Suprapubic skin (tissue), 4 donors: ENCODE data around the gene SYT14. TPM values are rescaled to one million over a fixed set of nuclear protein-coding genes. Genes with fewer than 3 reads are reported as not detected.

Source experiments
- DNase-seq, 2 donors: peaks; one replicate each; pipeline ENCODE4 v3.0.0-alpha.2; 2019; ENCODE audit warnings: low spot score in 2 of 2
- H3K27ac ChIP-seq: fragments of 200-600 bp; sonication (generic); one replicate; pipeline ENCODE4 v1.5.1; 2019
- H3K27me3 ChIP-seq: fragments of 200-600 bp; sonication (generic); one replicate; pipeline ENCODE4 v1.5.1; 2019
- H3K36me3 ChIP-seq: fragments of 200-600 bp; sonication (generic); one replicate; pipeline ENCODE4 v1.5.1; 2019
- H3K4me1 ChIP-seq: fragments of 200-600 bp; sonication (generic); one replicate; pipeline ENCODE4 v1.5.1; 2019
- H3K4me3 ChIP-seq: fragments of 200-600 bp; sonication (generic); one replicate; pipeline ENCODE4 v1.5.1; 2019; ENCODE audit warnings: mild to moderate bottlenecking
- H3K9me3 ChIP-seq: fragments of 200-600 bp; sonication (generic); one replicate; pipeline ENCODE4 v1.5.1; 2019
- EP300 ChIP-seq: sonication (generic); formaldehyde crosslinking; IDR thresholded peaks from one replicate; pipeline ENCODE4 v1.6.1; 2017; ENCODE audit warnings: antibody characterized with exemption
- POLR2A ChIP-seq, 2 donors: fragments of 450-650 bp; IDR thresholded peaks; one replicate each; pipeline ENCODE4 v1.6.1; 2017; ENCODE audit warnings: antibody characterized with exemption in 2 of 2, mild to moderate bottlenecking in 2 of 2, moderate library complexity in 2 of 2
- POLR2AphosphoS5 ChIP-seq, 3 donors: sonication (generic); formaldehyde crosslinking; IDR thresholded peaks; one replicate each; pipeline ENCODE4 v1.6.1; 2017; ENCODE audit warnings: antibody characterized with exemption in 3 of 3
- WGBS: methylation state at CpG from one replicate; pipeline ENCODE4 v1.1.5; 2018; 5-methylcytosine and 5-hydroxymethylcytosine counted together
- total RNA-seq, 4 donors: library from RNA; depleted of rRNA; stranded (reverse); fragments of >200 nt; gene quantifications; one replicate each; pipeline ENCODE4 v1.1.0, GENCODE V29; 2016
- TF ChIP-seq, protein P1 (sequence below), 2 donors: fragments of 200-600 bp in 1 of 2; fragments of 450-650 bp in 1 of 2; sonication (generic) in 1 of 2; IDR thresholded peaks; one replicate each; pipeline ENCODE4 v1.5.1; 2016 to 2019; ENCODE audit warnings: antibody characterized with exemption in 2 of 2, mild to moderate bottlenecking in 1 of 2, moderate library complexity in 1 of 2

The SYT14 gene
- total RNA-seq, 4 donors from 2014 or later = 0.26 TPM; not detected in 3

DNA sequence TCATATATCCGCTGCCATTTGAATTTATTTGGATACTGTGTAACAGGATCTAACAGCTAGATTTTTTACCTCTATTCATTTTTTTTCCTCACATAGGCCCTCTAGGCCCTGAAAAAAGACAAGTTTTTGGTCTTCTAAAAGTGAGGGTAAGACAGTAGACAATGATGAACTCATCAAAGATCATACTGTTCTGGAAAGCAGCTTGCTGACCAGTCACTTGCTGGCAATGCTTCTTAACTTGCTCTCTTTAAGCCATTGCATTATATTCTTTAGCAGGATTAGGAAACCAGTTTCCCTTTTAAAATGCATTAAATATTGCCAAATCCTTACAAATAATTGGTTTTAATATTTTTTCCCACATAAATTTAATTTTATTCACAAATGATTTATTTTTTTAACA lies 65.5 kb downstream of the SYT14 start:
- 91% methylated on average over 1 of the region's 1 CpG for WGBS
- TF ChIP-seq, protein P1, sequence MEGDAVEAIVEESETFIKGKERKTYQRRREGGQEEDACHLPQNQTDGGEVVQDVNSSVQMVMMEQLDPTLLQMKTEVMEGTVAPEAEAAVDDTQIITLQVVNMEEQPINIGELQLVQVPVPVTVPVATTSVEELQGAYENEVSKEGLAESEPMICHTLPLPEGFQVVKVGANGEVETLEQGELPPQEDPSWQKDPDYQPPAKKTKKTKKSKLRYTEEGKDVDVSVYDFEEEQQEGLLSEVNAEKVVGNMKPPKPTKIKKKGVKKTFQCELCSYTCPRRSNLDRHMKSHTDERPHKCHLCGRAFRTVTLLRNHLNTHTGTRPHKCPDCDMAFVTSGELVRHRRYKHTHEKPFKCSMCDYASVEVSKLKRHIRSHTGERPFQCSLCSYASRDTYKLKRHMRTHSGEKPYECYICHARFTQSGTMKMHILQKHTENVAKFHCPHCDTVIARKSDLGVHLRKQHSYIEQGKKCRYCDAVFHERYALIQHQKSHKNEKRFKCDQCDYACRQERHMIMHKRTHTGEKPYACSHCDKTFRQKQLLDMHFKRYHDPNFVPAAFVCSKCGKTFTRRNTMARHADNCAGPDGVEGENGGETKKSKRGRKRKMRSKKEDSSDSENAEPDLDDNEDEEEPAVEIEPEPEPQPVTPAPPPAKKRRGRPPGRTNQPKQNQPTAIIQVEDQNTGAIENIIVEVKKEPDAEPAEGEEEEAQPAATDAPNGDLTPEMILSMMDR (IDR thresholded peaks at IDR 0.05) = no peak
- TF ChIP-seq EP300 = no peak
- H3K4me1 ChIP-seq = no peaks in the 10 kb centered on the region
- H3K27me3 ChIP-seq = no peaks in the 10 kb centered on the region
- H3K36me3 ChIP-seq = no peaks in the 10 kb centered on the region
- H3K9me3 ChIP-seq = no peaks in the 10 kb centered on the region
- no peak overlapping the region for H3K27ac ChIP-seq
- no peak for DNase-seq
- H3K4me3 ChIP-seq = no peak overlapping the region

- TF ChIP-seq POLR2A (IDR thresholded peaks at IDR 0.05) = no peak
- no peak for TF ChIP-seq EP300
- TF ChIP-seq POLR2AphosphoS5 (IDR thresholded peaks at IDR 0.05) = no peak
- TF ChIP-seq, protein P1 (IDR thresholded peaks at IDR 0.05) = no peak
- no peaks in the 10 kb centered on the region for H3K27me3 ChIP-seq
- H3K4me1 ChIP-seq = no peaks in the 10 kb centered on the region
- no peaks in the 10 kb centered on the region for H3K9me3 ChIP-seq
- no peak overlapping the region for H3K4me3 ChIP-seq
- no peak overlapping the region for H3K27ac ChIP-seq
- WGBS = 90% methylated on average over 2 of the region's 2 CpGs
- no peaks in the 10 kb centered on the region for H3K36me3 ChIP-seq
- DNase-seq = no peak
These were observed 72.1 kb downstream of the SYT14 start for GRCh38 chr1:210010161-210010560.

DNA sequence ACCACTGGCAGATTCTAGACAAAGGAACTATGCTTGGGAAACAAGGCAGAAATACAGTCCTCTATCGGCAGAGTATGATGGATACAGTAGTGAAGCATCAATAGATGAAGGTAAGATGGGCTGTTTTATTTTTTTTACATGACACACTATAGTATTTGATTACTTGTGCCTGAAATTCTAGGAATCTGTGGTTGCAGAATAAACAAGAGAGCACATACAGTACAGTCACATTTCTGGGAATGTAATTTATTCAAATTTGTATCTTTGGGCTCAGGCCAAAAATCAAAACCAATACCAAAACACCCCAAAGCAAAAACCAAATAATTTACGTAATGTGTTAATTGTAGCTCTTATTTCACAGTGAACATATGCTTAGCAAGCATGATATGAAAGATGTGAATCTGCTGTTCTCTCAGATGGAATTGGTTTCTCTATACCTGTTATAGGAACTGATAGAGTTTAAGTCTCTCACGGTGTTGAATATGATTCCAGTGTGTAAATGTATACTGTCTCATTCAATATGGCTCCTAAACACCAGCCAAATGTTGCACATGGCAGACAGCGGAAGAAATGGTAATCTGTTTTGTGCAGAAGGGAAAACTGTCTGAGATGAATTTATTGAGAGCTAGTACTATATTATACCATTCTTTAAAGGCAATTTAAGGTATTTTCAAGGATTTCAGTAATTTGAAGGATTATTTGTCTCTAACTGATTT lies 83.3 kb downstream of the SYT14 start:
- Histone ChIP-seq H3K4me1 (no peaks in the 10 kb centered on the region), H3K36me3 (no peaks in the 10 kb centered on the region), H3K4me3 (no peak overlapping the region), H3K27ac (no peak overlapping the region), H3K27me3 (no peaks in the 10 kb centered on the region), H3K9me3 (no peaks in the 10 kb centered on the region)
- TF ChIP-seq POLR2AphosphoS5 (IDR thresholded peaks at IDR 0.05) (no peak), POLR2A (IDR thresholded peaks at IDR 0.05) (no peak)
- DNase-seq = no peak
- WGBS = 84% methylated on average over 4 of the region's 4 CpGs

DNA sequence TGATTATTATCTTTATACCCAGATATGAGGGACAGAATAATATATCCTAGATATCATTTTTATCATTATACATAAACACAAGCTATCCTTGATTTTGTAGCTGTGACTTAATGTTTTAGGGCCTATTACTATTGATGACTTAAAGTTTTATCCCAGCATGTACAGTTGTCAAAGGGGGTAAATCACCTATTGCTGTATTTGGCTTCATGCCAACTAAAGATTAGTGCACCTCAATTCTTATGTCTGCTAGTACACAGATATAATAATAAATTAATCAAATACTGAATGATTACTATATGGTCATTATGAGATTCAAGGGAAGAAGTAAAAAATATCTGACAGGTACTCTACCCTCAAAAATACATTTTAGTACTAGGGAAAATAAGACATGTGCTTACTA lies 84.0 kb downstream of the SYT14 start:
- Histone ChIP-seq H3K4me3 (no peak overlapping the region), H3K4me1 (no peaks in the 10 kb centered on the region), H3K36me3 (no peaks in the 10 kb centered on the region), H3K9me3 (no peaks in the 10 kb centered on the region), H3K27me3 (no peaks in the 10 kb centered on the region), H3K27ac (no peak overlapping the region)
- TF ChIP-seq POLR2A (IDR thresholded peaks at IDR 0.05) (no peak), EP300 (no peak), POLR2AphosphoS5 (IDR thresholded peaks at IDR 0.05) (no peak)
- DNase-seq = no peak

DNA sequence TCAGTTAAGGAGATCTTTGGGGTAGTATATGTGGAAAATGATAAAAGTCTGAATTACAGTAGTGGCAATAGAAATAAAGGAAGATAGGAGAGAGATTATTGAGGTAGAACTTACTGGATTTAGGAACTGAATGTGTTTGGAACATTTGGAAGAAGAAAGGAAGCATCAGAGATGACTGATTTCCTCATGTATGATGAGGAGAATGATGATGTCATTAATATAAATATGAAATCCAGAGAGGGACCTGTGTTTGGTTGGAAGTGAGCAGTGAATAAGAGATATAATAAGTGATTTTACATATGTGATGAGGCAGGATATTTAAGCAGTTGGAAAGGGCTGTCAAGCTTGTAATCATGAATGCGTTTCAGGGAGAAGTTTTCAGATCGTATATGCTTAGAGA lies 86.3 kb downstream of the SYT14 start:
- Histone ChIP-seq H3K36me3 (no peaks in the 10 kb centered on the region), H3K4me1 (no peaks in the 10 kb centered on the region), H3K9me3 (no peaks in the 10 kb centered on the region), H3K27me3 (no peaks in the 10 kb centered on the region), H3K27ac (no peak overlapping the region), H3K4me3 (no peak overlapping the region)
- no peak for DNase-seq
- no peak for TF ChIP-seq POLR2AphosphoS5 (IDR thresholded peaks at IDR 0.05)
- no peak for TF ChIP-seq POLR2A (IDR thresholded peaks at IDR 0.05)
- TF ChIP-seq EP300 = no peak
- TF ChIP-seq, protein P1 (IDR thresholded peaks at IDR 0.05) = no peak
- WGBS = 95% methylated on average over 2 of the region's 2 CpGs

DNA sequence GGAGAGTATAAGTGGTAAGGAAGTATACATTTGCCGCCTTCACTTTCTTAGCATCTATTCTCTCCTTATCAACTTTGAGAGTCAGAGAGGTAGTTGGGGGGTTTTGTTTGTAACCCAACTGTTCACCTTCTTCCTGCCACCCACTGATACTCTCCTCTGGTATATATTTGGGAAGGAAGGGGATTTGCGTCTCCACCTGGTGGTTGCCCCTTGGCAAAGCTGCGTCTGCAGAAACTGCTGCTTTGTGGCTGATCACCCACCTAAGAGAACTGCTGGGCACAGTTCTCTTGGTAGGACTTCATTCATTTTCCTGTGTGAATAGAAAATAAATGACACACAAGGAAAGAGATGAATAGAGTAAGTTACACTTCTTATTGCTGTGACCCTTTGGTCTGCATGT lies 87.0 kb downstream of the SYT14 start:
- no peaks in the 10 kb centered on the region for H3K36me3 ChIP-seq
- no peak overlapping the region for H3K27ac ChIP-seq
- no peaks in the 10 kb centered on the region for H3K9me3 ChIP-seq
- WGBS = 71% methylated on average over 3 of the region's 3 CpGs
- no peak for DNase-seq
- TF ChIP-seq, protein P1 (IDR thresholded peaks at IDR 0.05) = no peak
- no peak for TF ChIP-seq POLR2AphosphoS5 (IDR thresholded peaks at IDR 0.05)
- TF ChIP-seq EP300 = no peak
- no peak for TF ChIP-seq POLR2A (IDR thresholded peaks at IDR 0.05)
- H3K4me1 ChIP-seq = no peaks in the 10 kb centered on the region
- H3K4me3 ChIP-seq = no peak overlapping the region
- H3K27me3 ChIP-seq = no peaks in the 10 kb centered on the region
